AG04449 (cell line): ENCODE data around the gene BMP4.
A peak's percentile ranks its signal among the peaks of the same experiment; 100 is the strongest.

ENCODE experiments used
- CTCF ChIA-PET: fragments of 350-600 bp; formaldehyde crosslinking; extraction: SDS; loops from one replicate; lab custom pipeline; 2021; ENCODE audit warnings: antibody characterized with exemption; lab: Yijun Ruan, JAX
- POLR2A ChIA-PET: fragments of 400-600, 350-600 bp; formaldehyde crosslinking; extraction: SDS; loops from one replicate; lab custom pipeline; 2020; ENCODE audit warnings: antibody characterized with exemption, inconsistent platforms; lab: Yijun Ruan, JAX
- DNase-seq: peaks from one replicate; pipeline ENCODE4 v3.0.0-alpha.2; 2010; ENCODE audit warnings: low read depth, low spot score
- H3K4me3 ChIP-seq: 2 replicates; pipeline ENCODE4 v1.5.1; 2011; ENCODE audit warnings: low read depth, mild to moderate bottlenecking, control low read depth, low read length
- TF ChIP-seq, protein P1 (sequence below): IDR thresholded peaks from one replicate; pipeline ENCODE4 v1.5.1; 2011; ENCODE audit warnings: mild to moderate bottlenecking, moderate library complexity, low read length, control low read depth, inconsistent platforms; ENCODE audit not compliant: insufficient read depth; ENCODE audit errors: missing control alignments

BMP4 gene

DNA sequence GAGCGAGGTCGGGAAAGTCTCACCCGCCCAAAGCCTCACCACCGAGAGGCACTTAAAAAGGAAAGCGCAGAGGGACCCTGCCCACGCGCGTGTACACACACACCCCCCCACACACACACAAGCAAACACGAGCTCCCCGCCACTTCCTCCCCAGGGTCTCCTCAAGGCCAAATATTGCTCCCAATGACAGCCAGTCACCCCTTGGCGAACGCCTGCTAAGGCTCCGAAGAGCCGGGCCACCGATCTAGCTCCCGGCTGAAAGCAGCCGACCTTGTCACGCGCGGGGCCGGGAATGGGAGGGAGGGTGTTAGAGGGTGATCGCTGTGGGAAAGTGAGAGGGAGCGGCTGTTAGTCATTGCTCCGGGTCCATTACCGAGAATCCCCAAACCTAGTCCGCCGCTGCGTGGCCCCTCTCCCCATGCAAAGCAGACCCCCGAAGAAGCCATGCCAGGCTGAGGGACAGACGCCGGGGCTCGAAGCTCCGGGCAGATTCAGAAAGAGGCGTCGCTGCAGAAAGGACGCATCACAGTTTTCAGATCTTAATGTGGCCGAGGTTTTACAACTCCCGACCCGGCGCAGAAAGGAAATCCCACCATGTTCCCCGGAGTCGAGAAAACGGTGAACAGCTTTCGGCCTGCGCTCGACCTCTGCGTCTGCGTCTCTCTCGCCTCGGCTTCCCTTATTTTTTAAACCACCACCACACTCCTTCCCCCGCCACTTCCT, 2.6 kb downstream of the BMP4 start:
- ChIA-PET POLR2A (interaction anchor here (0.6 kb wide), 1 partner anchor 385 kb away, joined by 3 read pairs; no protein-coding TSS in a partner anchor), CTCF (interaction anchor here (1.1 to 1.8 kb wide), 4 partner anchors 10 to 384 kb away, joined by 3 to 5 read pairs (median 4); no protein-coding TSS in a partner anchor)
- H3K4me3 ChIP-seq = peak overlapping the region; percentile 56
- DNase-seq = no peak
- TF ChIP-seq, protein P1, sequence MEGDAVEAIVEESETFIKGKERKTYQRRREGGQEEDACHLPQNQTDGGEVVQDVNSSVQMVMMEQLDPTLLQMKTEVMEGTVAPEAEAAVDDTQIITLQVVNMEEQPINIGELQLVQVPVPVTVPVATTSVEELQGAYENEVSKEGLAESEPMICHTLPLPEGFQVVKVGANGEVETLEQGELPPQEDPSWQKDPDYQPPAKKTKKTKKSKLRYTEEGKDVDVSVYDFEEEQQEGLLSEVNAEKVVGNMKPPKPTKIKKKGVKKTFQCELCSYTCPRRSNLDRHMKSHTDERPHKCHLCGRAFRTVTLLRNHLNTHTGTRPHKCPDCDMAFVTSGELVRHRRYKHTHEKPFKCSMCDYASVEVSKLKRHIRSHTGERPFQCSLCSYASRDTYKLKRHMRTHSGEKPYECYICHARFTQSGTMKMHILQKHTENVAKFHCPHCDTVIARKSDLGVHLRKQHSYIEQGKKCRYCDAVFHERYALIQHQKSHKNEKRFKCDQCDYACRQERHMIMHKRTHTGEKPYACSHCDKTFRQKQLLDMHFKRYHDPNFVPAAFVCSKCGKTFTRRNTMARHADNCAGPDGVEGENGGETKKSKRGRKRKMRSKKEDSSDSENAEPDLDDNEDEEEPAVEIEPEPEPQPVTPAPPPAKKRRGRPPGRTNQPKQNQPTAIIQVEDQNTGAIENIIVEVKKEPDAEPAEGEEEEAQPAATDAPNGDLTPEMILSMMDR = no peak

GRCh38 chr14:53953002-53953827, 3.4 kb downstream of the BMP4 start:
- DNase-seq = no peak
- POLR2A ChIA-PET = interaction anchor here (0.6 kb wide), 1 partner anchor 386 kb away, joined by 3 read pairs; no protein-coding TSS in a partner anchor
- CTCF ChIA-PET = interaction anchor here (1.1 to 1.8 kb wide), 3 partner anchors 221 to 385 kb away, joined by 3 to 5 read pairs (median 4); no protein-coding TSS in a partner anchor
- peak overlapping the region; percentile 56 for H3K4me3 ChIP-seq
- TF ChIP-seq, protein P1 = no peak

DNA sequence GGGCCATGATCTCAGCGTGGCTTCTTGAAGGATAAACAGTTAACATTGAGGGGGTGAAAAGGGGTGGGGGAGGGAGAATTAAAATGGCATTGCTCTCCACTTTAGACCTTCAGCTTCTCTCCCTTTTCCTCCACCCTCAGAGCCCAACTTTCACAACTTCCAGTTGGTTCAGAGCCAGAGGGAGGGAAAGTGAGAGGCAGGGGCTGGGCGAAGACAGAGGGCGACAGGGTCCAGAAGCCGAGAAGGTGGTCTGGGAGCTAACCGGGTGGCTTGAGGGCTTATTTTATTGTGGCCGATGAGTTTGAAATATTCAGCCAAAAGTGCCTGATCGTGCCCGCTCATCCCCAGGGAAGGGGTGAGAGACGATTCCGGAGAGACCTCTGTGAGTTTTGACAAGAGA, 4.1 kb downstream of the BMP4 start:
- CTCF ChIA-PET = interaction anchor here (1.1 to 1.8 kb wide), 2 partner anchors 222 to 377 kb away, joined by 4 to 5 read pairs; no protein-coding TSS in a partner anchor
- POLR2A ChIA-PET = no interaction called here
- TF ChIP-seq, protein P1 = no peak

GRCh38 chr14:53951627-53952303, 4.9 kb downstream of the BMP4 start:
- ChIA-PET POLR2A (interaction anchor here (0.7 kb wide), 1 partner anchor 9 kb away, joined by 3 read pairs; no protein-coding TSS in a partner anchor), CTCF (interaction anchor here (0.9 to 1.7 kb wide), 2 partner anchors 13 to 226 kb away, joined by 3 to 5 read pairs; no protein-coding TSS in a partner anchor)
- H3K4me3 ChIP-seq = no peak overlapping the region

More for the DNA sequence above, 4.1 kb downstream of the BMP4 start:
- peak overlapping the region; percentile 56 for H3K4me3 ChIP-seq
- no peak for DNase-seq

GRCh38 chr14:53951243-53951626, 5.4 kb downstream of the BMP4 start:
- TF ChIP-seq, protein P1 = no peak
- no peak overlapping the region for H3K4me3 ChIP-seq
- DNase-seq = no peak
- POLR2A ChIA-PET = interaction anchor here (0.7 kb wide), 1 partner anchor 9 kb away, joined by 3 read pairs; no protein-coding TSS in a partner anchor
- CTCF ChIA-PET = interaction anchor here (0.9 to 1.7 kb wide), 2 partner anchors 12 to 227 kb away, joined by 3 to 5 read pairs; no protein-coding TSS in a partner anchor

More at GRCh38 chr14:53951627-53952303, 4.9 kb downstream of the BMP4 start:
- no peak for DNase-seq
- TF ChIP-seq, protein P1 = no peak
